ENCODE data around the gene DMRT2. TPM values are rescaled to one million over a fixed set of nuclear protein-coding genes. Genes with fewer than 3 reads are reported as not detected.

DMRT2 gene
- total and polyA plus RNA-seq, 2 donors (not counting 3 experiments of a cell fraction or from before 2014, with no cell fraction given) = not detected

DNA sequence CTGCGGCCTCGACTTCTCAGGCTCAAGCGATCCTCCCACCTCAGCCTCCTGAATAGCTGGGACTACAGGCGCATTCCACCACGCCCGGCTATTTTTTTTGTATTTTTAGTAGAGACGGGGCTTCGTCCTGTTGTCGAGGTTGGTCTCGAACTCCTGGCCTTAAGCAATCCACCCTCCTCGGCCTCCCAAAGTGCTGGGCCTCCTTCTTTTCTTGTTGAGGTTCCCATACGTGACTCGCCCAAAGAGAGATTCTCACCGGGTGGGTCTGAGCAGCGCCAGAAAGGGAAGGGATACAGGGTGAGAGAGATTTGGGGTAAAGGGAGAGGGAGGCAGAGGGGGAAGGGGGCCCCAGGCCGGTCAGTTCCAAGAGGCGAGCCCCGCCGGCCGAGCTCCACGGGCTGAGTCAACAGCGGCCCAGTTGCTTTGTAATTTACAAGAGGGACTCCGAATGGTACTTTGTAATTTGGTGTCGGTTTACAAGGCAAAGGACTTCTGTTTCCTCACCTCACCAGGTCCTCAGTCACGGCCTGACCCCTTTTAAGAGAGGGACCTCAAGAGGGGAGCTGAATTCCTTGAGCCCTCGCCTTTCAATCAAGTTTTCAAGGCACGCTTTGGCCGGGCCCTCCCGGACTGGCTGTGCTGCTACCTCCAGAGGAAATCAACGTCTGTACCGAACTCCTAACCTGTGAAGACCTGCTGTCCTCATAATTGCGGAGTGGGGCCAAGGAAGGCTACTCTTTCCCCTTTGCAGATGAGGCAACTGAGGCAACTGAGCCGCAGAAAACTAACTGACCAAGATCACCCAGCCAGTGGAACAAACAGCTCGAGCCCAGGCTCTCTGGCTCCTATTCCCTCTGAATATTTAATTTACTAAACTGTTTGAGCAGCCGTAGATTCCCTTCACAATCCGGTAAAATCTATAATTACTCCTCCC lies 3.3 kb upstream of the DMRT2 start:
- Histone ChIP-seq H3K9me1 (replicated peaks; ENCODE audit: control insufficient read depth, extremely low read depth, insufficient read depth, low read length) (no peaks in the 10 kb centered on the region), H3K4me2 (ENCODE audit: insufficient read depth, low read length) (no peak overlapping the region), H3K79me2 (ENCODE audit: control insufficient read depth, insufficient read depth, low read length) (no peaks in the 10 kb centered on the region), H3K27ac (ENCODE audit: insufficient read depth, low read depth, low read length) (no peak overlapping the region), H3K9ac (replicated peaks; ENCODE audit: extremely low read depth, insufficient read depth, low read length) (no peak overlapping the region), H3K9me3 (replicated peaks; ENCODE audit: control insufficient read depth, insufficient read depth, low read length) (no peaks in the 10 kb centered on the region), H3K27me3 (ENCODE audit: control insufficient read depth in 2 of 2, insufficient read depth in 2 of 2, low read length in 2 of 2) (peaks cover 78 to 96% of the 10 kb centered on the region in 2 experiments), H3K4me3 (replicated peaks in 1 of 3; ENCODE audit: insufficient read depth in 1 of 3, low read depth in 1 of 3, low read length in 3 of 3) (no peak overlapping the region), H3K4me1 (ENCODE audit: control insufficient read depth, extremely low read depth, insufficient read depth, low read length) (no peaks in the 10 kb centered on the region), H2AFZ (ENCODE audit: low read depth, low read length) (no peak overlapping the region), H4K20me1 (replicated peaks; ENCODE audit: control insufficient read depth, extremely low read depth, insufficient read depth, low read length) (no peaks in the 10 kb centered on the region), H3K36me3 (ENCODE audit: control insufficient read depth in 2 of 2, extremely low read depth in 1 of 2, insufficient read depth in 2 of 2, low read length in 2 of 2) (no peaks in the 10 kb centered on the region)
- FAIRE-seq (no peak), DNase-seq (ENCODE audit: low read depth, low spot score) (no peak)
- dilution Hi-C loops (cut with MboI; ENCODE audit: extremely low pct_ligation_motif_present, low sequenced_read_pairs) (no loop called here), intact Hi-C loops (cut with micrococcal nuclease) (no loop called here)
- no peak for TF ChIP-seq POLR2A (IDR thresholded peaks at IDR 0.05; ENCODE audit: low read depth, low read length)
- no peak for TF ChIP-seq MYC (IDR thresholded peaks at IDR 0.05; ENCODE audit: low read depth, low read length)
- TF ChIP-seq, protein P1, sequence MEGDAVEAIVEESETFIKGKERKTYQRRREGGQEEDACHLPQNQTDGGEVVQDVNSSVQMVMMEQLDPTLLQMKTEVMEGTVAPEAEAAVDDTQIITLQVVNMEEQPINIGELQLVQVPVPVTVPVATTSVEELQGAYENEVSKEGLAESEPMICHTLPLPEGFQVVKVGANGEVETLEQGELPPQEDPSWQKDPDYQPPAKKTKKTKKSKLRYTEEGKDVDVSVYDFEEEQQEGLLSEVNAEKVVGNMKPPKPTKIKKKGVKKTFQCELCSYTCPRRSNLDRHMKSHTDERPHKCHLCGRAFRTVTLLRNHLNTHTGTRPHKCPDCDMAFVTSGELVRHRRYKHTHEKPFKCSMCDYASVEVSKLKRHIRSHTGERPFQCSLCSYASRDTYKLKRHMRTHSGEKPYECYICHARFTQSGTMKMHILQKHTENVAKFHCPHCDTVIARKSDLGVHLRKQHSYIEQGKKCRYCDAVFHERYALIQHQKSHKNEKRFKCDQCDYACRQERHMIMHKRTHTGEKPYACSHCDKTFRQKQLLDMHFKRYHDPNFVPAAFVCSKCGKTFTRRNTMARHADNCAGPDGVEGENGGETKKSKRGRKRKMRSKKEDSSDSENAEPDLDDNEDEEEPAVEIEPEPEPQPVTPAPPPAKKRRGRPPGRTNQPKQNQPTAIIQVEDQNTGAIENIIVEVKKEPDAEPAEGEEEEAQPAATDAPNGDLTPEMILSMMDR (IDR thresholded peaks at IDR 0.05; ENCODE audit: extremely low read depth in 1 of 2, insufficient read depth in 1 of 2, low read depth in 1 of 2, low read length in 2 of 2) = no peak
- TF ChIP-seq FOS (IDR thresholded peaks at IDR 0.05; ENCODE audit: borderline replicate concordance, insufficient read depth, low read length) = no peak
- TF ChIP-seq, protein P2, sequence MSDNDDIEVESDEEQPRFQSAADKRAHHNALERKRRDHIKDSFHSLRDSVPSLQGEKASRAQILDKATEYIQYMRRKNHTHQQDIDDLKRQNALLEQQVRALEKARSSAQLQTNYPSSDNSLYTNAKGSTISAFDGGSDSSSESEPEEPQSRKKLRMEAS (IDR thresholded peaks at IDR 0.05; ENCODE audit: insufficient read depth, insufficient read length) = no peak
- TF ChIP-seq GATA2 (IDR thresholded peaks at IDR 0.05; ENCODE audit: insufficient read depth, insufficient read length, low read depth, low read length) = no peak
- no peak for TF ChIP-seq JUN (IDR thresholded peaks at IDR 0.05; ENCODE audit: borderline replicate concordance, insufficient read depth, insufficient read length, low read depth)
- TF ChIP-seq POLR2AphosphoS5 (IDR thresholded peaks at IDR 0.05; ENCODE audit: insufficient read depth, low read depth, low read length) = no peak
- peak; percentile 71 for TF ChIP-seq EZH2 (IDR thresholded peaks at IDR 0.05; ENCODE audit: borderline replicate concordance, low read depth, low read length, severe bottlenecking)
- no TSS peak for BruUV-seq (replicated peaks)
- CTCF ChIA-PET = interaction anchor here (0.6 to 2.8 kb wide), 2 partner anchors 38 to 1372 kb away, joined by 3 to 11 read pairs; no protein-coding TSS in a partner anchor
- POLR2A ChIA-PET = no interaction called here
